Measurements from ENCODE around the gene MXD1. TPM values are rescaled to one million over a fixed set of nuclear protein-coding genes. Genes with fewer than 3 reads are reported as not detected.

MXD1 gene
- total and polyA plus RNA-seq, 9 of the 15 experiments (the other 6 are each of a cell fraction or from before 2014, with no cell fraction given) = 6.7 to 35.9 (median 11.0) TPM

GRCh38 chr2:69962986-69963730 lies 48.2 kb downstream of the MXD1 start (continued):
- TF ChIP-seq CEBPG (CRISPR knock-in tag; IDR thresholded peaks at IDR 0.05) (no peak), CEBPG (tag; conservative IDR thresholded peaks at IDR 0.05 in 1 of 2, IDR thresholded peaks at IDR 0.05 in 1 of 2) (no peak), ZNF511 (CRISPR knock-in tag; IDR thresholded peaks at IDR 0.05) (no peak), KLF13 (tag; IDR thresholded peaks at IDR 0.05; ENCODE audit: borderline replicate concordance, low read depth) (no peak), NRF1 (conservative IDR thresholded peaks at IDR 0.05 in 1 of 2, IDR thresholded peaks at IDR 0.05 in 1 of 2) (no peak), DIDO1 (tag; IDR thresholded peaks at IDR 0.05; ENCODE audit: low read depth) (no peak), ZBTB17 (CRISPR knock-in tag; IDR thresholded peaks at IDR 0.05) (no peak), GABPA (tag; conservative IDR thresholded peaks at IDR 0.05; ENCODE audit: low read depth) (no peak), TBL1XR1 (IDR thresholded peaks at IDR 0.05; ENCODE audit: low read length in 2 of 2) (no peak), SREBF1 (IDR thresholded peaks at IDR 0.05; ENCODE audit: borderline replicate concordance, low read depth, low read length) (no peak)

Data from K562 (cell line).